HG03135 (cell line): ENCODE data around the gene KRT9.

Experiments
- ATAC-seq: cut with Tn5 transposase; IDR thresholded peaks from one replicate; pipeline ENCODE4 v1.9.1; 2021; ENCODE audit warnings: mild to moderate bottlenecking, moderate library complexity; ENCODE audit not compliant: unreplicated experiment

Gene KRT9

GRCh38 chr17:41533613-41534012 lies 38.2 kb downstream of the KRT9 start:
- no peak for ATAC-seq

DNA sequence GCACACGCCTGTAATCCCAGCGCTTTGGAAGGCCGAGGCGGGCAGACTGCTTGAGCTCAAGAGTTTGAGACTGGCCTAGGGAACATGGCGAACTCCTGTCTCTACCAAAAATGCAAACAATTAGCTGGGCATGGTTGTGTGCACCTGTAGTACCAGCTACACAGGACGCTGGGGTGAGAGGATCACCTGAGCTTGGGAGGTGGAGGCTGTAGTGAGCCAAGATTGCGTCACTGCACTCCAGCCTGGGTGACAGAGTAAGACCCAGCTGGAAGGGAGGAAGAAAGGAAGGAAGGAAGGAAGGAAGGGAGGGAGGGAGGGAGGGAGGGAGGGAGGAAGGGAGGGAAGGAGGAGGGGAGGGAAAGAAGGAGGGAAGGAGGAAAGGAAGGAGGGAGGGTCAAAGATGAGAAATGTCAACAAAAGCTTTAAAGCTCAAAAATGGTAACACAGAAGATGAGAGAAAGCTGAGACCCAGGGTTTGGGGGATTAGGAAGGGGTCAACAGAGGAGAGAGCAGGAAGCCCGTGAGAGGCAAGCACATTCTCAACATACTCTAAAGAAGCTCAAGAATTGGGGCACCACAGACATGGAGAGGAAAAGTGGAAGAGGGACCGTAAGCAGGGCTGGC lies 38.8 kb downstream of the KRT9 start:
- ATAC-seq, result no peak

DNA sequence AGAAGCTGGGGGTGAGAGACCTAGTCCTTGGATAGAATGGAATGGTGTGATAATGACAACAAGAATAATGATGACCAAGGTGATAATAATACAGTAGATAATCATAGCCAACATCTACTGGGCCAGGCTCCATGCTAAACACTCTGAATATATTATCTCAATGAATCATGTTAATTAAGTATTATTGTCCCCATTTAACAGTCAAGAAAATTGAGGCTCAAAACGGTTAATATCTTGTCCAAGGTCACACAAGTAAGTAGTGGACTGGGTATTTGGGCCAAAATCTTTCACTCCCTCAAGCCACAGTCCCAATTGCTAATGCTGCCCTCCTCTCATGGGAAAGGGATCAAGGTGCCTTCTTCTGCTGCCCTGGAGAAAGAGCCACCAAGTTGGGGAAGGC lies 39.9 kb downstream of the KRT9 start:
- ATAC-seq, result no peak

GRCh38 chr17:41530062-41531048 lies 41.5 kb downstream of the KRT9 start:
- no peak for ATAC-seq

- no peak for ATAC-seq
Measured at GRCh38 chr17:41529491-41529915, 42.4 kb downstream of the KRT9 start.

DNA sequence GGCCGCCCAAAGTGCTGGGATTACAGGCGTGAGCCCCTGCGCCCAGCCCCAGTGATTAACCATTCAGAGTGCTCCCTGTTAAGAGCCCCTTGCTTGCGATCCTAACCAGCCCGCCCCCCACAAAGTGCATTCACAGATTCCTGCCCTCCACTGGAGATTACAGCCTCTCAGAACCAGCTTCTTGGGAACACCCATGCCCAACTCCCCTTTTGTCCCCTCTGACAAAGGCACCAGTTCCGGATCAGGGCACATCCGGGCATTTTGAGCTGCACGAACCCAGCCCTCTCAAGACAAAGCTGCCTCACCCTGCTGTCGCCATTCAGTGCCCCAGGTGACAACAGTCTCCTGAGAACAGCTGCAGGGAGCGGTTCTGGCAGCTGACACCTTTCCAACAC lies 42.9 kb downstream of the KRT9 start:
- ATAC-seq, result no peak

- no peak for ATAC-seq
Measured at GRCh38 chr17:41527063-41528023, 44.5 kb downstream of the KRT9 start.

GRCh38 chr17:41524261-41524660 lies 47.6 kb downstream of the KRT9 start:
- ATAC-seq, result no peak

DNA sequence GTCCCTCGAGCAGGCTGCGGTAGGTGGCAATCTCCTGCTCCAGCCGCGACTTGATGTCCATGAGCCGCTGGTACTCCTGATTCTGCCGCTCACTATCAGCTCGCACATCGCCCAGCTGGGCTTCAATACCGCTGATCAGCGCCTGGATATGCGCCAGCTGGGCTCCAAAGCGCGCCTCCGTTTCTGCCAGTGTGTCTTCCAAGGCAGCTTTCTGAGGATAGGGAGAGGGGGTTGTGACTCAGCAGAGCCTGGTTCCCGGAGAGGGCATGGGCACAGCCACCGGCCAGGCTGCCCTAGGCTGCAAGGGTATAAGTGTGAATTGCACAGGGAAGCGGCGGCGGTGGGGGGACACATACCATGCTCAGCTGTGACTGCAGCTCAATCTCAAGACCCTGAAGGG lies 48.1 kb downstream of the KRT9 start:
- ATAC-seq, result no peak

DNA sequence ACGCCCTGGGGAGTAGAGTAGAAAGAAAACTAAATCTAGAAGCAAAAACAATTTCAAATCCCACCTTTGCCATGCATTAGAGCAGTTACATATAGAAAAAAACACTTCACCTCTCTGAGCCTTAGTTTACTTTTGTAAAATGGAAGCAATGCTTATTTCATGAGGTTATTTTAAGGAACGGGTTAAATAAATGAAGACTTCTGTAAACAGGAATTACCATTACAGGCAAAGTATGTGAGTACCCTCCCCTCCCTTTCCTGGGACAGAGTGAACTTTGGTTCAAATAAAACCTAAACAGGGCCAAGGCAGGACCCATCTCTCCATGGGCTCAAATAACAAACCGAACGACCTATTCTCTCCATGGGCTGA lies 48.6 kb downstream of the KRT9 start:
- ATAC-seq, result no peak

DNA sequence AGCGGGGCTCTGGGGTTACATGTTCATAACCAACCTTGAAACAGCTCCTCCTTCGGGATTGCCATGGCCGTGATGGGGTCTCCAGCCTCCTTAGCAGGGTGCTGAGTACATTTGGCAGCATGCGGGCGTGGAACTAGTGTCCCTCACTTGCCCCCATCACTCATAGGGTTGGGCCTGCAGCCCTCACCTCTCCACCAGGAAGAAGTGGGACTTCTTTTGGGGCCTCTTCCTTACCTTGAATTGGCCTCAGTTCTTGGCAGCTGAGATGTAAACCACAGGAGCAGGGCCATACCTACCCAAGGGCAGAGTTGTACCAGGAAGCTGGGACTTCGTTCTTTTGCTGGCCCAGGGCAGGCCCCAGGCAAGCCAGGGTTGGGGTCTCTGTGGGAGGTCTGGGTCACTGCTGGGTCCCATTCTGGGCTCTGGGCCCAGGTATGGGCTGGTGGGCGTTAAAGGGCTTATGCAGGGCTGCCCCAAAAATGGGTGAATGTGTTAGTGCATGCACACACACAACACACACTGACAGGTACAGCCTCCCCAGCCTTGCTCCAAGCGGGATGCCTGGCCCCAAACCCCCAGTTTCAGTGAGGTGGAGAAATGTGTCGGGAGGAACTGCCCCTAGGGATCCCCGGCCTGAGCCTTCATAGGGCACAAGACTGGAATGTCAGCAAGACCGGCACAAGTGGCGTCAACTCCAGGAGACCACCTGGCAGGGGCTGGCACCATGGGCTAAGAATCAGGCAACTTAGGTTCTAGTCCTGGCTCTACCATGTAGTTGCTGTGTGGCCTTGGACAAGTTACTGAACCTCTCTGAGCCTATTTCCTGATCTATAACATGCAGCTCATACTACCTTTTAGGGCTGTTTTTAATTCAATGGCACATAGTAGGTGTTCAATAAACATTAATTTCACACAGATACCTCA lies 49.3 kb downstream of the KRT9 start:
- ATAC-seq, result no peak

- no peak for ATAC-seq
Measured at GRCh38 chr17:41521574-41522261, 50.1 kb downstream of the KRT9 start.

DNA sequence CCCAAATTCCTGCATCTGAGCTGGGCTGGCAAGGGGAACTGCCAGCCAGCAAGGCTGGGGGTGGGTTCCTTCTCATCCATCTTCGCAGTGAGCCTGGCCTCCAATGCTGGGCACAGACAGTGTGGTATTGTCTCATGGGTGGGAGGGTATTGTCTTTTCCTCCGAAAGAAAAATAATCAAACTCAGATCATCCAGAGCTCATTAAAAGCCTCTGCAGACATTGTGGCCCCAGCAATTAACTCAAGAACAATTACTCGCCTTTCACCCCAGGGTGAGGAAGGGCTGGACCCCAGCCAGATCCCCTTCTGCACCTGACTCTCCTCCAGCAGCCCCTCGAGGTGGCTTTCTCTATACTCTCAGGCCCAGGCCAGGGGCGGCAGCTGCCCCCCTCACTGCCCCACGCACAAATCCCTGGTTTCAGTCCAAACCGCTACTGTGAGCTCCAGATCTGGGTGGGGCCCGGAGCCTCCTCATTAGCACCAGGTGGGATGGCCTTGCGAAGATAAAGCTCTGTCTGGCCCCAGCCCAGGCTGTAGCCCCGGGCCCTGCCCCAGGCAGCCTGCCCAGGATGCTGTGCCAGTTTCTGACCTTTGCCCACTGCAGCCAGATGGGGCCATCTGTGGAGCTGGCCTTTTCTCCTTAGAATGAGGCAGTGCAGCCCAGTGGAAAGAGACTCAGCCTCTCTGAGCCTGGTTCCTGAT lies 50.9 kb downstream of the KRT9 start:
- ATAC-seq, result no peak

DNA sequence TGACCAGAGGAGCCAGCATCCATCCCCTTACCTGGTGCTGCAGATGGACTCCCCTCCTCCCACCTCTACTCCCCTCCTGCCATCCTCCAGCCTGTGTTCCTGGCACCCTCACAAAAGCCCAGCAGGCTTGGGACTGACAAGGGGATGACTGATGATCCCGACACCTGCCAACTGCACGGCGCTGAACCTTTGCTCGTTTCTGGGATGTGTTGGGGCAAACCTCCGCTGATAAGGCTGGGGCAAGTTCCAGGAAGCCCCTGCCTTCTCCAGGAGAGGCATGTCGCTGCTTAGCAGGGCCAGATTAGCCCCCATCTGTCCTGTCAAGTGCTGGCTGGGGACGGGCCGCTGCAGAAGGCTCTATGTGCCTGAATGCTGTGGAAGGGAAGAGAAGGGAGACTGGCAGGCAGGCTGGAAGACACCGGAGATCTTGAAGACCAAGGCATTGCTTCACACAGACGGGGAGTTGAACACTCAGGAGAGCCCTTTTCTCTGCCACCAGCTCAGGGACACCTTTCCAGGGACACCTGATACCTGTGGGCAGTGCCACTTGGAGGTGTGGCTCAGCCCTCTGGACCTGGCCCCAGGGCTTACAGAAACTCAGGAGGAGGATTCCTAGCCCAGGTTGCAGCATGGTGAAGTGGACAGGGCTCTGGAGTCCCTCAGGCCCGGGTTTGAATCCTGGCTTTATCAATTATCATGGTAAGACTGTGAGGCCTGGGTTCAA lies 52.2 kb downstream of the KRT9 start:
- ATAC-seq, result no peak

DNA sequence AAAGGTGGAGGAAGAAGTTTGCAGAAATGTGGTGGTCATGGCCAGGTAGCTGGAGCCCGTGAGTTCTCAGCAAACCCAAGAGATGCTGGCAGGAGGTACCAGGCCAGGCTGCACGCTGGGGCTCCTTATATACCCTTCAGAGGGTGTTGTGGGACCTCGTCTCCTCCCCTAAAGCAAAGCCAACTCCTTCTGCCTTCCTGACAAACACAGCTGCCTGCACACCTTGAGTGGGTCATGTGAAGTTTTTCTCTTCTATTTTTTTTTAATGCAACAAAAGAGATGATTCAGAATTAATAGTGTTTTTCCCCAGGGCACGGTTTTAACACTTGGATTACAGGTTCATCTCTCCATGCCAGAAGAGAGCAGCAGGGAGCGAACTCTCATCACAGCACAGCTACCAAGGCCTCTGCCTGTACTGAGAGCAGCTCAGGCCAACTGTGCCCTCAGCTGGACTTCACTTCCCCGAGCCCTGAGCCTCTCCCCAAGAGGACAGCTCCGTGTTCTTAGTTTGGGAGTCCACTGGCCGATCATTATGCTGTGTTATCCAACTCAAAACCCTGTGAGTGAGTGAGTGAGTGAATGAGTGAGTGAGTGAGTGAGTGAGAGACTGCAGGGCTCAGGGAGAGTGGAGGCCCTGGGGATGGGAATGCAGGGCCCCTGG lies 52.9 kb downstream of the KRT9 start, which contains the start of gene KRT15:
TSS of gene KRT15 (minus strand) at position 102 of the 661 bp plus-strand sequence. CDS start at position 39, 63 bp downstream.
- ATAC-seq, result no peak

DNA sequence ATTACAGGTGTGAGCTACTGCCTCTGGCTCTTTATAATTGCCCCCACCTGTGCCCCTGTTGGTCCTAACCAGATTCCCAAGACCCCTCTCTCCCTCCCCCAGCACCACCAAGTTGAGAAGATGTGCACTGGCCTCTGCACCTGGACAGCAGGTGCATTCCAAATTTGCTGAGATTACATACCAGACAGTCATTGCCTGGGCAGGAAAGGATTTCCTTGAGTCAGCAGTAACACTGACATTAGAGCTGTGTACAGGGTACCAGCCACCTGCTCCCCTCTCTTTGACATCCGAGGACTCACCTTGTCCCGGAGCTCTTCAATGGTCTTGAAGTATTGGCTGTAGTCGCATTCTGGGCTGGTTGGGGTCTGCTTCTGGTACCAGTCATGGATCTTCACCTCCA lies 53.8 kb downstream of the KRT9 start:
- ATAC-seq, result no peak

- no peak for ATAC-seq
Measured at GRCh38 chr17:41516830-41517283, 55.0 kb downstream of the KRT9 start.
